GM19328 (cell line): Measurements from ENCODE around the gene KIAA0232.
"Not testable (repeated sequence)": the region's sequence is repeated elsewhere in the genome, so short reads cannot be mapped to it uniquely, and the experiment has no call there.

ENCODE experiments used
- ATAC-seq: cut with Tn5 transposase; IDR thresholded peaks from one replicate; pipeline ENCODE4 v1.9.1; 2021; ENCODE audit warnings: mild to moderate bottlenecking, moderate library complexity; ENCODE audit not compliant: unreplicated experiment

Gene KIAA0232

DNA sequence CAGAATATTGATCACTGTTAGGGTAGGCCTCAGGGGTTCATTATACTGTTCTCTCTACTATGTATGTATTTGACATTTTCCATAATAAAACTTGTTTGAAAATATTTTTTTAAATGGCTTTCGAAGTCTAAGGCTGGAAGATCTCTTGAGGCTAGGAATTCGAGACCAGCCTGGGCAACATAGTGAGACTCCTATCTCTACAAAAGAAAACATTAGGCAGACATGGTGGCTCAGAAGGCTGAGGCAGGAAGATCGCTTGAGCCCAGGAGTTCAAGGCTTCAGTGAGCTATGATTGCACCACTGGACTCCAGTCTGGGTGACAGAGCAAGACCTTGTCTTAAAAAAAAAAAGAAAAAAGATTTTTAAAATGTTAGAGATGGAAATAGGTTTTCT, 111.6 kb downstream of the KIAA0232 start:
- no peak for ATAC-seq

DNA sequence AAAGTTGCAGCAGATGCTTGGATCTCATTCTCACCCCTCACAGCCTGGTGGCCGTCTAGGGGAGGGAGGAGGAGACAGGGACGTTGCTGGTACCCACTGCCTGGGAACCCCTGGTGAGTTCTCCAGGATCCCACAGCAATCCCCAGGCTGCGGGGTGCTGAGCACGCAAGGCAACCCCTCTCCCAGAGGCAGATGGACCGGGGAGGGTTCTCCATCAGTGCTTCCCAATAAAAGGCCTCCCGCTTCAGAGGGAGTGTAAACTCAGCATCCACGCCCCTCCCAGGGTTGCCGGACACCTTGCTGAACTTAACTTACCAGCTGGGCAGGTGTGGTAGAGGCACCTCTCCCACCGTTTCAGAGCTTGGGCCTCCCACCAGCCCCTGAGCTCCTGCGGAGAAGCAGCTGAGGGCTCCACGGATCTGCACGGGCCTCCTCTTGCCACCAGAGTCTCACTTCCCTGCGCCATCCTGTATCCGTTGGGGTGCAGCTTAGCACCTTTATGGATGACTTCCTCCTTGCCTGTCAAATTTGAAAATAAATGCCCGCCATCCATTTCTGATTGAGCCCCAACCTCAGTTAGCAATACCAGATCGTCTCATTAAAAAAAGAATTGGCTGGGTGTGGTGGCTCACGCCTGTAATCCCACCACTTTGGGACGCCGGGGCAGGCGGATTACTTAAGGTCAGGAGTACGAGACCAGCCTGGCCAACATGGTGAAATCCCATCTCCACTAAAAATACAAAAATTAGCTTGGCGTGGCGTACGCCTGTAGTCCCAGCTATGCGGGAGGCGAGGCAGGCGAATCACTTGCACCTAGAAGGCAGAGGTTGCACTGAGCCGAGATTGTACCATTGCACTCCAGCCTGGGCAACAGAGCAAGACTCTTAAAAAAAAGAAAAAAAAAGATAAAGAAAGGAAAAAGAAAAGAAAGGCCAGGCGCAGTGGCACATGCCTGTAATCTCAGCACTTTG, 112.3 kb downstream of the KIAA0232 start:
- ATAC-seq = no peak

DNA sequence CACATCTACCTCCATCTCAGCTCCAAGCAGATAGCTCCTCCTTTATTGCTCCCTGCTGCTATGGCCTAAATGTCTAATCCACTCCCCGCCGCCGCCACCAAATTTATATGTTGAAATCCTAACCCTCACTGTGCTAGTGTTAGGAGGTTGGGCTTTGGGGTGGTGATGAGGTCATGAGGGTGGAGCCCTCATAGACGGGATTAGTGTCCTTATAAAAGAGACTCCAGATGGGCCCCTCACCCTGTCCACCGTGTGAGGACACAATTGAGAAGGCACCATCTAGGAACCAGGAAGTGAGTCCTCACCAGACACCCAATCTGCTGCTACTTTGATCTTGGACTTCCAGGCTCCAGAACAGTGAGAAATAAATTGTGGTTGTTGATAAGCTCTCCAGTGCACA, 113.5 kb downstream of the KIAA0232 start:
- ATAC-seq = no peak

DNA sequence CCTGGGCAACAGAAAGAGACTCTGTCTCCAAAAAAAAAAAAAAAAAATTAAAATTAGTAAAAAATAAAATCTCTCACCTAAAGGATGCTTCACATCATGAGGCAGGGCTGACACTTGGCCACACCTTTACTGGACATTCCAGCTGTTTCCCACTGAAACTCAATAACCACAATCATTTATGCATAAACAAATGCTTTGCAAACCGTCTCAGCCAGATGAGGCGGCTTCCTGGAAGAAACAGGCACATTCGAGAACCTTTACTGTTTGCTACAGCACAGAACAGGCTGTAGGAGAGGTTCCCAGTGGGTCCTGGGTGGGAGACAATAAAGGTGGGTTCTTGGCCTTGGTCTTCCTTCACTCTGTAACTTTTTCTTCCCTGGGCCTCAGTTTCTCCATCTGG, 116.2 kb downstream of the KIAA0232 start:
- ATAC-seq = no peak

DNA sequence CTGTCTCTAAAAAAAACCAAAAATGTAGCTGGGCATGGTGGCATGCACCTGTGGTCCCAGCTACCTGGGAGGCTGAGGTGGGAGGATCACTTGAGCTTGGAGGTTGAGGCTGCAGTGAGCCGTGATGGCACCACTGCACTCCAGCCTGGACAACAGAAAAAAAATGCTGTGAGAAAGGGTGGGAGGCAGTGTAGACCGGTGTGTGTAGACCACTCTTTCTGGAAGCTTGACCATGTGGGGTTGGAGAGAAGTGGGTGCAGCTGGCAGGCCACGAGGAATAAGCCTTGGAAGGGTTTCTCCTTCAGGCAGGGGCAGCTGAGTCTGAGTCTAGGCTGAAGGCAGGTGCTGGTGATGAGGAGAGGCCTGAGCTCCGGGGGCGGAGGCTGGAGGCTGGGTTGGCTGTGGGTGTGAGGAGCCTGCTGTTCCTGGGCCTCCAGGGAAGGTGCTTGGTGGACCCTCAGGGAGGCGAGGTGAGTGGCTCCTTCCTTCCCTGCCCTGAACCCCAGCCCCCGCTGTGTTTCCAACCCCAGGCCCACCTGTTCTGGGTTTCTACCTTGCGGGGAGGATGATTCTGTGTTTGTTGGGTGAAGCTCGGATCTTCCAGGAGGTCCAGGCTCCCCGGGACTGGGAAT, 117.8 kb downstream of the KIAA0232 start:
- no peak for ATAC-seq

DNA sequence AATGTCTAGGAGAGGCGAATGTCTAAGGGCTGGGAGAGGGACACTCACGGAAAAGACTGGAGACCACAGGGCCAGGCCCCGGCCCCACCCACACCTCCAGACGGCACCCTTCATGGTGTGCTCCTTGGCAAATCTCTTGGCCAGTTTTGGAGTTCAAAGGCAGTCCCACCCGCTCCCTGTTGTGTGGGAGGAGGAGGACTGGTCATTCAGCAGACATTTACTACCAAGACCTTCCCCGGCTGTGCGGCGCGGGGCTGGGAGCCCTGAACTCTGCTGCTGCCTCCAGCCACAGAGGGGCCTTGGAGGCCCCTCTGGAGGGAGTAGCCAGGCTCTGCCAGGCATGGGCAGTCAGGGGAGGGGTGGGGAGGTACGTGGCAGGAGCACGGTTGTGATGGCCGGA, 118.4 kb downstream of the KIAA0232 start:
- no peak for ATAC-seq

DNA sequence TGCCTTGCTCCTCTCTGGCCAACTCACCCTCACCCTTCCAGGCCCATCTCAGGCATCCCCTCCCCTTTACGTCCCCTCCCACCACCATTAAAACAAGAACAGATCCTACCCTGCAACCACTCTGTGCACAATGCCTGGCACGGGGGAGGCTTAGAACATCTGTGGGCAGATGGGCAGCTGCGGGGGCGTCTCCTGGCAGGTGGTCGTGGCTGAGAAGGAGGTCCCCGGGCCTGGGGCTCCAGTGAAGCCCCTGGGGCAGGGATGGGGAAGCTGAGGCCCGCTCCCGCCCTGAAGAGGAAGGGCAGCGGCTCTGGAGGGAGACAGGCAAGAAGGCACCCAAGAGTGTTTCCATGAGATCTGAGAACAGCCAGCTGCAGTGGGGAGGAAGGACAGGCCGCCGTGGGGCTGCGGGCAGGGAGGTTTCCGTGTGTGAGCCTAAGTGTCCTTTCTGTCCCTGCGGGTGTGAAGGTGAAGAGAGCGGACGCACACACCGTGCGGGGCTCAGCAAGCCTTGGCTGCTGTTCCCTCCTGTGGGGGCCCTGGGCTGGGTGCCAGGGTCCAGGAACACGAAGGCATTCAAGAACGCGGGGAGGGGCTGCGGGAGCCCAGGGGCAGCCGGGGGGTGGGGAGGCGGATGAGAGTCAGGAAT, 119.3 kb downstream of the KIAA0232 start:
- no peak for ATAC-seq

DNA sequence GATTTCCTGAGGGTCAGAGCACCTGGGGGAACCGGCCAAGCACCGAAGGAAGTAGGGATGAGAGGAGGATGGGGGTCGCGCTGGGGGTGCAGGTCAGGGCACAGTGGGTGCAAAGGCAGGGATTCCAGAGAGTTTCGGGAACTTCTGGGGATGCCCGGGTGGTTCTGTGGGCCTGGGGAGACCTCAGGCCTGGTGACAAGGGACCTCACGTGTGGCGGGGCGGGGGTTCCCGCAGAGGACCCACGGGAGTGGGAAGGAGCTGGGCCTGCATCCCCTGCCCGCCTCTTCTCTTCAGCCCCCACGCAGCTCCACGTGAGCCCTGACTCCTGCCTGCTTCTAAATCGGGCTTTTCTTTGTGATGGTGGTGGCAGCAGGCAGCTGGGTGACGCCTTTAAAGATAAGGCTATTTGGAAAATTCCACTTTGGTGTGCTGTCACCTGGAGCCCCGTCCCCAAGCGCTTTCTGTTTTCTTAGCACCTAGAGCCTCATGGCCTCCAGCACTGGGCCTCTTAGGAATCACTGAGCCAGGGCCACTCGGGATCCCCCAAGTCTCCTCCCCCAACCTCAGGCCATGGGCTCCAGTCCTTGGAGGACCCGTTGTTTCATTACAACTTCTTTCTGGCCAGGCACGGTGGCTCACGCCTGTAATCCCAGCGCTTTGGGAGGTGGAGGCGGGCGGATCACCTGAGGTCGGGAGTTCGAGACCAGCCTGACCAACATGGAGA, 120.0 kb downstream of the KIAA0232 start:
- ATAC-seq = no peak

DNA sequence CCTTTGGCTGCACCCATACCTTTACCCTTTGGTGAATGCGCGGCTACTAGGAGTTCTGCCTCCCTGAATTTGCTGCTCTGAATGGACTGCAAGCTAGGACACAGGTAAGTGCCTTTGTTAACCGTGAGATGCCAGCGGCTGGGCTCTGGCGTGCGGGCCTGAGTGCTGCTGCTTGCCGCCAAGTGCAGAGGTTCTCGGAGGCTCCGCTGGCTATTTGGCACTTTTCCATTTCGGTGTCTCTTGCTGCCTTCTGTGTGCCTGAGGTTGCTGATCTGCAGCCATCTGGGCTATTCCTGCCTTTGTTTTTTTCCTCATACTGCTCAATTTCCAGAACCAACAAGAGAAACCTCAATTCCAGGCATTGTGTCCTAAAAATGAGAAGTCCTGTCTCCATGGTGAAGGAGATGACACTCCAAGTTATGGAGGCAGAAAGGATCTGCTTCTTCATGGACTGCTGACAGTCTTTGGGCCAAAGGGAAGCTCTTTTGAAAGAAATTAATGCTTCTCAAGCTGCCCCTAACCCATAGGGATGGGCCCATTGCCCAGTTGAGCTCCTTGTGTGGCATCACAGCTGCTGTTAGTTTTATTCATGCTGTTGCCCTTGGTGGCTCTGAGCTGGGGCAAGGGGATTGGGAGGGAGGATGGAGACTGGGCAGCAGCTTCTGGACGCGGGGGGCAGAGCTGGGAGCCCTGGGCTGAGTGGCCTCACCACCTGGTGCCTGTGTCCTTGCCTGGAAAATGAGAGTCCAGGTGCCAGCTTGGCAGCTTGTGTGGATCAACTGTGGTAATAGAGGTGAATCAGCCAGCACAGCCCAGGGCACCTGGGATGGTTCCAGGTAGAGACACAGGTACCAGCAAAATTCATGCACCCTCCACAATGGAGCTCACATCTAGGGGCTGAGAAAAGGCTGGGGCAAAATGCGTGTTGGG, 123.3 kb downstream of the KIAA0232 start:
- no peak for ATAC-seq

DNA sequence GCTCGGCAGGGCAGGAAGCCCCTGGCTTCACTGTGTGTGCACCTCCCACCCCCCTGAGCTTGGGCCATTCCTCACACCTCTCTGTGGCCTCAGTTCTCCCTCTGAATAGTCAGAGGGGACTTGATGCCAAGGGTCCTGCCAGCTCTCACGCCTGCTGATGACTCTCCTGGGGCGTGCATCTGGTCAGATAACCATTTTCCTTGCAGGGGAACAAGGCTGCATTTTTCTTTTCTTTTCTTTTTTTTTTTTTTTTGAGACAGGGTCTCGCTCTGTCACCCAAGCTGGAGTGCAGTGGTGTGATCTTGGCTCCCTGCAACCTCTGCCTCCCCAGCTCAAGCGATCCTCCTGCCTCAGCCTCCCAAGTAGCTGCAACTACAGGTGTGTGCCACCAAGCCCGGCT, 124.0 kb downstream of the KIAA0232 start:
- ATAC-seq = not testable (repeated sequence)

DNA sequence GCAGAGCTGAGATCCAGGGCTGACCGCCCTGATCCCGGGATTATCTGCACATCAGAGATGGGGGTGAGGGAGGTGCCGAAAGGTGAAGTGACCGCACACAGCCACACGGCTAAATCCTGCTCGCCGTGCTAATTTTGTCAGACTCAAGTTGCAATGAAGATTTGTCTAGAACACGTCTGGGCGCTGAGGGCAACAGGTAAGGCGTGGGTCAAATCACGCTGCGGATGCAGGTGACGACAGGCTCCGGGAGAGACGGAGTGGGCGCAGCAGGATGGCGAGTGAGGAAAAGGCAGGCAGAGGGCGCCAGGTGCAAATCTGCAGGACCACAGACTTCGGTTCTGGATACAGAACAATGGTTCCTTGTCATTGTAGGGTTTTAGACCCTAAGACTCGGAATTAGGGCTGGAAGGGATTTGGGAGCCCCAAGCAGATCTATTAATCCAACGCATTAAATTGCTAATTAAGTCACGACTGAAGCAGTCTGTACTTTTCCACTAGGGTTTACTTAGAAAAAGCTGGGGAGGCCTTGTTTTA, 125.2 kb downstream of the KIAA0232 start:
- no peak for ATAC-seq

DNA sequence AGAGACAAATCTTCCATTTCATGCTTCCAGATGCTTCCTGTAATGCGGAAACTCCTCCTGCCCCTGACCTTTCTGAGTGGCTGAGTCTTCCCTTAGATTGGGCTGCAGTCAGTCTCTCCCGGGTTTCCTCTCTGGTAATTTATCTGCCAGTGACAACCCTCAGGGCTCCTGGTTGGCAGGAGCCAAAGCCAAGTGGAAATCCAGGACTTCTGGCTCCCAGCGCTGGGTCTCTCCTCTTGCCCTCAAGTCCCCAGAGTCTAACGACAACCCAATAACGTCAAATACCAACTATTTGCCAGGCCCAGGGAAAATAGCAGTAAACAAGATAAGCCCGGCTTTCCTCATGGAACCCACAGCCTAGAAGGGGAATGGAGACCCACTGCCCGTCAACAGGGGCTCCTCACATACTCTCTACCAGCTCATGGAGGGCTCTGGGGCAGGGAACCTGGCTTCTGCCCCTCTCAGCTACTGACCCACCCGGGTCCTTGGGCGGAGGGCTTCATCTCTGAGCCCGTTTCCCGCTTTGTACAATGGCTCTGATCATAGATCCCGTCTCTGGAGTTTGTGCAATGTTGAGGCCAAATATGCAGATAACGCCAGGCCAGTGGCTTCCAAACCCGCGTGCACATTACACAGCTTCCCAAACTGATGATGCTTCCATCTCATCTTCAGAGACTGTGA, 126.0 kb downstream of the KIAA0232 start:
- ATAC-seq = no peak

DNA sequence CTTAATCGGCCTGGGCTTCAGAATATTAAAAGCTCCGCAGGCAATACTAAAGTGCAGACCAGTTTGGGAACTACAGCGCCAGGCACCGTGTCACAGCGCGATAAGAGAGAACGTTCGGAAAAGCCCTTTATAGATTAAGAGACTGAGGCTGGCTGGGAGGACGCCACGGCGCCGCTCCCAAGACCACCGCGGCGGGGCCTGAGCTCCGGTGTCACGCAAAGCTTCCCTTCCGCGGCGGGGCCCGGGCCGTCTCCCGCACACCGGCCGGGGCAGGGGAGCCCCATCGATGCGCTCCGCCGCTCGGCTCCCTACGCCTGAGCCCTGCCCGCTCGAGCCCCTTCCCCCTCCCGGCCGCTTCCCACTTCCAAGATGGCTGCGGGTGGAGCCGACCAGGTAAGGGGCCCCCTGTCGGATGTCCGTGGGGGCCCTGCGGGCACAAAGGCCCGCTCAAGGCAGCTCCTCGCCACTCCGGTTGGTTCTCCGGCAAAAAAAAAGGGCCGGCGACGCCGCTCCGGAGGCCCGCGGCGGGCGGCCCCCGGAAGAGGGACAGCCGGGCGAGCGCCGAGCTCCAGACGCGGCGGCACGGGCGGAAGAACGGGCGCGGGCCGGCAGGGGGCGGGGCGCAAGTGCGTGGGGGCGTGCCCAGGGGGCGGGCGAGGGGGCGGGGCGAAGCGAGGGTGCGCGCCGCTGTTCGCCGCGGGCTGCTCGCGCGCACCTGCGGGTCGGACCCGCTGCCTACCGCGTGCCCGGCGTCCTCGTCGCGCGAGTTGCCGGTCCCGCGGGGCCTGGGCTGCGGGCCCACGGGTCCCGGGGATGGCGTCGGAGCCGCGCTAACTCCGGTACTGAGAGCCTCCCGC, 126.8 kb downstream of the KIAA0232 start, which contains the start of gene TBC1D14:
TBC1D14 (plus strand) TSS at position 714 of the 857 bp plus-strand sequence. CDS start 13,564 bp downstream, outside the sequence.
- ATAC-seq = peak; percentile 87

DNA sequence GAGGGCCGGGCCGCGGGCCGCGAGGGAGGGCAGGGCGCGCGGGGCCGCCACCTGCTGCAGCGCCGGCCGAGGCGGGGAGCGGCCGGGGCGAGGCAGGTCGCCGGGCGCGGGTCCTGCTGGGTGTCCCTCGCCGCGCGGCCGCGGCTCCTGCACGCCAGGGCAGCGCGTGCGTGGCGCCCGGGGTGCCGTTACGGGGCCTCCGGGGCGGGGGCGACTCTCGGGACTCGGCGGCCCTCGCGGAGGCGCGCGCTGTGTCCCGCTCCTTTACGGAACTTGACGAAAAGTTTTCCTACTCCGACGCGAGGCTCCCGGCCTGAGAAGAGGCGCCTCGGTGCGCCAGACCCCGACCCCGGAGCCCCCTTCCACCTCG, 127.4 kb downstream of the KIAA0232 start:
- ATAC-seq = peak; percentile 28

DNA sequence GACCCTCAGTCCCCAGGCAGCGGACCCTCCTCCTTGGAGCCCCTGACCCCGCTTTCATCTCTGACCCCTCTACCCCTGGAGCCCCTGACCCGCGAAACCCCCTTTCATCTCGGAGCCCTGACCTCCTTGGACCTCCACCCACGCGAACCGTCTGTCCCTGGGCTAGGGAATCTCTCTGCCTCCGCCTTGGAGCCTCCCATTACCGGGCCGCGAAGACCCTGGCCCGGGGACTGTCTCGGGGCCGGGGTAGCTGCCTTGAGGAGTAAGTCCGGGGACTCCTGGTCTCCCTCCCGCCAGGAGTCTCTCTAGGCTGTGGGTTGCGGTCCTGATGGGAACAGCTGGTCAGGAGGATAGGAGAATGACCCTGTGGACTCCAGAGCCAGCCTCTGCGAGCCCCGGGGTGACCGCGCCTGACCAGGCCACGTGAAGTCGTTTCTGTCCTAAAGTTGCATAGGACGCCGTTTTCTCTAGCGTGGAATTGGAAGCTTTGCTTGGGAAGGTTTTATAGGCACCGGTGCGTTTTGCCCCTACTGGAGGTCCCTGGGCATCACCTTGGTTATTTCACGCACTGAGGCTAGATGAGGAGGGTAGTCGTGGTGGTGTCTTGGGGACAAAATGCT, 127.9 kb downstream of the KIAA0232 start:
- ATAC-seq = no peak

DNA sequence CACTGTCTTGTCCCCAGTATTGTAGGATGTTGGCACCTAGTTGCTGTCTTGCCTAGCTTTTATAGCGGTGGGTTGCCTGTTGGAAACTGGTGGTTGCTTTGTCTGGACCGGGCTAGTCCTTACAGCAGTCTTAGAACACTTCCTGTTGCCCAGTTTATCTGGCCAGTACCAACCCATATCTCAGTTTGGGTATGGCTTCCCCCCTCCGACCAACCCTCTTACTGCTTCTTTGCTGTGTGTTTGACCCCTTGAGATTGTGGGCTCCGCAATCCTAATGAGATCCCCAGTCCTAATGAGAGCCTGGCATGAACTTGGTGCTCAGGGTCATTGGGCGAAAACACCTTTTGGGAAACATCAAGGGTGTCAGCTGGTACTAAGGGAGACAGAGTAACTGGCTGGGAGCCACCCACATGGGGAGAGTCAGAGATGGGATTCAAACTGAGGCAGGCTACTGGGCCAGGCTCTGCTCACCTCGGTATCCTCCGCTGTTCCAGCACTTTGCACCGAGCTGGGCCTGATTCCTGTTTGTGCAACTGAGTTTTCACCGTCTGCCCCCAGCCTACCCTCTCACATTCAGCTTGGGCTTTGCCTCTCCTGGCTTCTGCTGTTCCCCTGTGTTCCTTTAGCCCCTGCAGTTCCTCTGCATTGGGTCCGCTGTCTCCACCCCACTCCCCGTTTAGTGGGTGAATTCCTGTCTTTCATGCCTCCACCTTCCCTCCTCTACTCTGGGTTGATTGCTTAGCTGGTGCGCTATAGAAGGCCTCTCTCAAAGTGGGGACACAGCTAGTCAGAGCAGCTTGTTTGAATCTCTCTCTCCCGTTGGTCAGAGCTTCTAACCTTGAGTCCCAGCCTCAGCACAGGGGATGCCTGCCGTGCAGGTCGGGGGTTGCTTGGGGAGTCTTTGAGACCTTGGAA, 128.7 kb downstream of the KIAA0232 start:
- no peak for ATAC-seq

DNA sequence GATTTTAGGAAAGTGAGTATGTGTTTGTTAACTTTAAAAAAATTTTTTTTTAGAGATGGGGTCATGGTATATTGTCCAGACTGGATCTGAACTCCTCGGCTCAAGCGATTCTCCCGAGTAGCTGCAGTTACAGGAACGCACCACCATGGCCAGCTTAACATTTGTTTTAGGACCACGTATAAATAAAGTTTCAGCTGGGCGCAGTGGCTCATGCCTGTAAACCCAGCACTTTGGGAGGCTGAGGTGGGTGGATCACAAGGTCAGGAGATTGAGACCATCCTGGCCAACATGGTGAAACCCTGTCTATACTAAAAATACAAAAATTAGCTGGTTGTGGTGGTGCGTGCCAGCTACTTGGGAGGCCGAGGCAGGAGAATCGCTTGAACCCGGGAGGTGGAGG, 129.4 kb downstream of the KIAA0232 start:
- ATAC-seq = not testable (repeated sequence)
